ENCODE data around the gene NSG2.

DNA sequence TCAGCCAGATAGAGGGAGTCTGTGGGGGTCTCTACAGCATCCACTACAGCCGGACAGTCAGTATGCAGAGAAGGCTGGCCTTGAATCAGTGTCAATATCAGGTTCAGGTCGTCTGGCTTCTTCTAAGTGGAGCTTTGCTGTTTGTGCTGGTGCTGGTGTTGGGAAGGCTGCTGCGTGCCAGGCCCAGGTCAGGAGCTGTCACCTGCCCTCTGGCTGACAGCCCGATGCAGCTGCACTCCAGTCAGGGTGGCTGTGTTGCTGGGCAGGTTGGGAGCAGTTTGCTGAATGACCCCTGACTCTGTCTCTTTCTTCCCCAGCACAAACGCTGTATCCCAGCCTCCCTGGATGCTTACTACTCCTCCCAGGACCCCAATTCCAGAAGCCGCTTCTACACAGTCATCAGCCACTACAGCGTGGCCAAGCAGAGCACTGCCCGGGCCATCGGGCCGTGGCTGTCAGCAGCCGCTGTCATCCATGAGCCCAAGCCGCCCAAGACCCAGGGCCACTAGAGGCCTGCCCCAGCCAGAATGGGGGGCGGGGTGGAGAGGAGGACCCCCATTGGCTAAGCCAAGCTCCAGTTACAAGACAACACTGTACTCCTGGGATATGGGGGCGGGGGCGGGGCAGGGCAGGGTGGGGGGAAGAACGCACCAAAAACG is 61.6 kb downstream of the NSG2 start:
- no peak for TF ChIP-seq POLR2A (IDR thresholded peaks at IDR 0.05)
- TF ChIP-seq, protein P1, sequence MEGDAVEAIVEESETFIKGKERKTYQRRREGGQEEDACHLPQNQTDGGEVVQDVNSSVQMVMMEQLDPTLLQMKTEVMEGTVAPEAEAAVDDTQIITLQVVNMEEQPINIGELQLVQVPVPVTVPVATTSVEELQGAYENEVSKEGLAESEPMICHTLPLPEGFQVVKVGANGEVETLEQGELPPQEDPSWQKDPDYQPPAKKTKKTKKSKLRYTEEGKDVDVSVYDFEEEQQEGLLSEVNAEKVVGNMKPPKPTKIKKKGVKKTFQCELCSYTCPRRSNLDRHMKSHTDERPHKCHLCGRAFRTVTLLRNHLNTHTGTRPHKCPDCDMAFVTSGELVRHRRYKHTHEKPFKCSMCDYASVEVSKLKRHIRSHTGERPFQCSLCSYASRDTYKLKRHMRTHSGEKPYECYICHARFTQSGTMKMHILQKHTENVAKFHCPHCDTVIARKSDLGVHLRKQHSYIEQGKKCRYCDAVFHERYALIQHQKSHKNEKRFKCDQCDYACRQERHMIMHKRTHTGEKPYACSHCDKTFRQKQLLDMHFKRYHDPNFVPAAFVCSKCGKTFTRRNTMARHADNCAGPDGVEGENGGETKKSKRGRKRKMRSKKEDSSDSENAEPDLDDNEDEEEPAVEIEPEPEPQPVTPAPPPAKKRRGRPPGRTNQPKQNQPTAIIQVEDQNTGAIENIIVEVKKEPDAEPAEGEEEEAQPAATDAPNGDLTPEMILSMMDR (IDR thresholded peaks at IDR 0.05), result no peak
